HepG2 (cell line): ENCODE measurements around the gene PKMYT1.

Source experiments
- SMAD9 ChIP-seq: sonication (generic); formaldehyde crosslinking; IDR thresholded peaks from 2 replicates; pipeline ENCODE4 v1.5.1; 2020; ENCODE audit warnings: mild to moderate bottlenecking, missing genetic modification reagents
- SNAI1 ChIP-seq: sonication (generic); formaldehyde crosslinking; IDR thresholded peaks from 2 replicates; pipeline ENCODE4 v1.5.0; 2020; ENCODE audit warnings: mild to moderate bottlenecking, missing genetic modification reagents, borderline replicate concordance
- SRSF1 ChIP-seq: fragments of 200-400 bp; formaldehyde crosslinking; optimal IDR thresholded peaks from 2 replicates; pipeline ENCODE3; 2017; ENCODE audit warnings: mild to moderate bottlenecking, low read depth, low read length, moderate library complexity
- ZBTB39 ChIP-seq: sonication (generic); formaldehyde crosslinking; IDR thresholded peaks from 2 replicates; pipeline ENCODE4 v1.5.0; 2020; ENCODE audit warnings: missing genetic modification reagents
- ZFP36 ChIP-seq: fragments of 150-350 bp; IDR thresholded peaks from 2 replicates; pipeline ENCODE4 v1.6.1; 2018; ENCODE audit warnings: borderline replicate concordance, low read length, low read depth; ENCODE audit not compliant: partially characterized antibody
- ZIK1 ChIP-seq: sonication (generic); formaldehyde crosslinking; IDR thresholded peaks from 2 replicates; pipeline ENCODE4 v1.5.0; 2020; ENCODE audit warnings: mild to moderate bottlenecking, low read depth, missing genetic modification reagents, borderline replicate concordance
- ZNF263 ChIP-seq: sonication (generic); formaldehyde crosslinking; IDR thresholded peaks from 2 replicates; pipeline ENCODE4 v1.4.0; 2020; ENCODE audit warnings: missing genetic modification reagents
- ZNF354B ChIP-seq: sonication (generic); formaldehyde crosslinking; IDR thresholded peaks from 2 replicates; pipeline ENCODE4 v1.8.0; 2022; ENCODE audit warnings: mild to moderate bottlenecking, missing genetic modification reagents
- ZNF788 ChIP-seq: sonication (generic); formaldehyde crosslinking; IDR thresholded peaks from 2 replicates; pipeline ENCODE4 v1.5.0; 2020; ENCODE audit warnings: mild to moderate bottlenecking, missing genetic modification reagents, borderline replicate concordance

GRCh38 chr16:3008690-3009037, 28.4 kb upstream of the PKMYT1 start:
- no peak for TF ChIP-seq SRSF1
- no peak for TF ChIP-seq ZNF263 (CRISPR knock-in tag)
- no peak for TF ChIP-seq ZNF354B (CRISPR knock-in tag)
- no peak for TF ChIP-seq ZNF788 (CRISPR knock-in tag)
- no peak for TF ChIP-seq ZIK1 (CRISPR knock-in tag)
- TF ChIP-seq ZBTB39 (CRISPR knock-in tag) = no peak
- TF ChIP-seq SNAI1 (CRISPR knock-in tag) = no peak
- TF ChIP-seq ZFP36 = no peak
- no peak for TF ChIP-seq SMAD9 (CRISPR knock-in tag)
